HFFc6 (cell line): ENCODE measurements around the gene RHBG. TPM values are rescaled to one million over a fixed set of nuclear protein-coding genes. Genes with fewer than 3 reads are reported as not detected.

Experiments used
- DNase-seq: peaks from one replicate; pipeline ENCODE4 v3.0.0-alpha.2; 2018
- H3K27ac Mint-ChIP-seq: 2 replicates; pipeline ENCODE4 v1.8.0; 2020; ENCODE audit warnings: mild to moderate bottlenecking, mixed read lengths
- H3K27me3 Mint-ChIP-seq: 2 replicates; pipeline ENCODE4 v1.8.0; 2021; ENCODE audit warnings: mild to moderate bottlenecking, moderate library complexity, mixed read lengths; ENCODE audit not compliant: insufficient read depth
- H3K36me3 Mint-ChIP-seq: 2 replicates; pipeline ENCODE4 v1.8.0; 2021; ENCODE audit warnings: low read depth, mixed read lengths
- H3K4me1 Mint-ChIP-seq: 2 replicates; pipeline ENCODE4 v1.8.0; 2020; ENCODE audit warnings: low read depth, mixed read lengths
- H3K4me3 Mint-ChIP-seq: 2 replicates; pipeline ENCODE4 v1.8.0; 2020; ENCODE audit warnings: mild to moderate bottlenecking, moderate library complexity, mixed read lengths
- H3K9me3 Mint-ChIP-seq: 2 replicates; pipeline ENCODE4 v1.8.0; 2020; ENCODE audit warnings: mild to moderate bottlenecking, mixed read lengths
- CTCF ChIP-seq: fragments of 200-600 bp; sonication (generic); IDR thresholded peaks from 2 replicates; pipeline ENCODE4 v1.5.0; 2021; ENCODE audit warnings: antibody characterized with exemption, mild to moderate bottlenecking
- total RNA-seq, 6 experiments: library from RNA; stranded (reverse); fragmentation: NEBNext Ultra II Directional; extraction: Animal tissue kit (Norgen Biotek cat#: 25700); gene quantifications; 2 replicates in 1 of 6; 3 replicates in 5 of 6; pipeline ENCODE4 v1.2.3, GENCODE V29; 2021

Gene RHBG
- total RNA-seq, 6 experiments from 2014 or later = not detected

DNA sequence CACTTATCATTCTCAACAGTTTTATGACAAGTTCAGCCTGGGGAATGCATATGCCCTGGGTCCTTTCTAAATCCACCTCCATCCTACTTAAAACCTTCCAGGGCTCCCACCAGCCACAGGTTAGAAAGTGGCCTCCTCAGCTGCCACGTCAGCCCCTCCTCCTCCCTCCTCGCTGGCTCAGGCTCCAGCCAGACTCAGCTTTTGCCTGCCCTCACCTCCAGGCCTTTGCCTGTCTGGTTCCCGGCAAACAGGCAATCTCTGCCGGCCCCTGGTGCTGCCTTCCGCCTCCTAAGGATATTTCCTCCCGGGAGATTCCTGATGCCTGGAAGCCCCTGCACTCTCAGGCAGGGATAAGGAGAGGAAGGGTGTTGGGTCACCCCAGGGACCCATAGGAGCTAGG, 9.5 kb downstream of the RHBG start:
- H3K36me3 Mint-ChIP-seq = no peaks in the 10 kb centered on the region
- peaks cover 15% of the 10 kb centered on the region for H3K4me1 Mint-ChIP-seq
- no peak overlapping the region for H3K27ac Mint-ChIP-seq
- DNase-seq = no peak
- peaks cover 10% of the 10 kb centered on the region for H3K27me3 Mint-ChIP-seq
- TF ChIP-seq CTCF = no peak
- no peaks in the 10 kb centered on the region for H3K9me3 Mint-ChIP-seq
- H3K4me3 Mint-ChIP-seq = no peak overlapping the region

GRCh38 chr1:156379420-156380165, 10.6 kb downstream of the RHBG start:
- peak; percentile 43 for TF ChIP-seq CTCF
- Mint-ChIP-seq H3K4me1 (peaks cover 15% of the 10 kb centered on the region), H3K9me3 (no peaks in the 10 kb centered on the region), H3K4me3 (no peak overlapping the region), H3K36me3 (no peaks in the 10 kb centered on the region), H3K27ac (no peak overlapping the region), H3K27me3 (peaks cover 9% of the 10 kb centered on the region; the same call in 1 of the 2 replicates)
- peak; percentile 15 for DNase-seq

DNA sequence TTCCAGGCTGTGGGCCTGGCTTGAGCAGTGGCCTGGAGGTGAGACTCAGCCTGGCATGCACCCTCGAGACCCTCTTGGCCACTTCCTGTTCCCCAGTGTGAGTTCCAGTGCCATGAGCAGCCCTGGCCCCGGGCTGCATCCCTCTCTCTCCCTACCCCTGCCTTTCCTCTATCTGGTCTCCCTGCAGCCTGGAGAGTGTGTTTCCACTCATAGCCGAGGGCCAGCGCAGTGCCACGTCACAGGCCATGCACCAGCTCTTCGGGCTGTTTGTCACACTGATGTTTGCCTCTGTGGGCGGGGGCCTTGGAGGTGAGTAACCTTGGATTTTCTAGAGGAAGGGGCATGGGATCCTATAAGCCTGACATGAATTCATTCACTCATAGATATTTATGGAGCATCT, 13.6 kb downstream of the RHBG start:
- no peaks in the 10 kb centered on the region for H3K36me3 Mint-ChIP-seq
- H3K4me3 Mint-ChIP-seq = no peak overlapping the region
- no peak overlapping the region for H3K27ac Mint-ChIP-seq
- peaks cover 13% of the 10 kb centered on the region for H3K4me1 Mint-ChIP-seq
- TF ChIP-seq CTCF = no peak
- no peaks in the 10 kb centered on the region for H3K9me3 Mint-ChIP-seq
- H3K27me3 Mint-ChIP-seq = peaks cover 11% of the 10 kb centered on the region; the same call in 1 of the 2 replicates
- no peak for DNase-seq

DNA sequence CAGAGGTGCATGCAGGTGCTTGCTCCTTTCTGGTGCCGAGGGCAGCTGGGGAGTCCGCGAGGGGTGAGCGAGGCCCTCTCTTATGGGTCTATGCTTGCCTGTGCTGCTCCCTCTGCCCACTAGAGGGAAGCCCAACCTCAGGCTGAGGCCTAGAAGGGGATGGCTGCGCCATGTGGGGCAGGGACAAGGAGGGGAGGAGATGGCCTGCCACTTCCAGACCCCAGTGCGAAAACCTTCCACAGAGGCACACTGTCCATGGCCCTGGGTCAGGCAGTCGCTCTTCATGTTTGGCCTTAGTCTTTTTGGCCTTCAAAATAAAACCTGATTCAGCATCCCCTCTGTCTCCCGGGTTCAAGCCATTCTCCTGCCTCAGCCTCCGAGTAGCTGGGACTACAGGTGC, 14.0 kb downstream of the RHBG start:
- Mint-ChIP-seq H3K27ac (no peak overlapping the region), H3K4me1 (peaks cover 13% of the 10 kb centered on the region), H3K4me3 (no peak overlapping the region), H3K36me3 (no peaks in the 10 kb centered on the region), H3K9me3 (no peaks in the 10 kb centered on the region), H3K27me3 (peaks cover 15% of the 10 kb centered on the region; the same call in 1 of the 2 replicates)
- DNase-seq = peak; percentile 39
- peak; percentile 88 for TF ChIP-seq CTCF

DNA sequence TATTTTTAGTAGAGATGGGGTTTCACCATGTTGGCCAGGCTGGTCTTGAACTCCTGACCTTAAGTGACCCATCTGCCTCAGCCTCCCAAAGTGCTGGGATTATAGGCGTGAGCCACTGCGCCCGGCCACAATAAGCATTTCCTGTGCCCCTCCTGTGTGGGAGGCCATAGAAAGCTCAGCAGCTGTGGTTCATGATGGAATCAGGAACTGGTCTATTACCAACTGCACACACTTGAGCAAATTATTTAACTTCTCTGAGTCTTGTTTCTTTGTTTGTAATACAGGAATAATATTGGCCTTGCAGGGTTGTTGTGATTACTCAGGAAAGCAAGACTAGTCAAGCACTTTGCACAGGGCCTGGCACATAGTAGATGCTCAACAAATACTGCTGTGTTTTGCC, 15.0 kb downstream of the RHBG start:
- H3K36me3 Mint-ChIP-seq = no peaks in the 10 kb centered on the region
- H3K4me1 Mint-ChIP-seq = peaks cover 13% of the 10 kb centered on the region
- DNase-seq = no peak
- TF ChIP-seq CTCF = no peak
- no peak overlapping the region for H3K27ac Mint-ChIP-seq
- no peak overlapping the region for H3K4me3 Mint-ChIP-seq
- H3K9me3 Mint-ChIP-seq = no peaks in the 10 kb centered on the region
- H3K27me3 Mint-ChIP-seq = peaks cover 22% of the 10 kb centered on the region
